ENCODE results near the gene ITPK1. TPM values are rescaled to one million over a fixed set of nuclear protein-coding genes. Genes with fewer than 3 reads are reported as not detected.

The ITPK1 gene
- polyA plus RNA-seq, 2 of the 4 experiments (the other 2 are of a cell fraction) = 46.2 to 47.0 TPM

- no peaks in the 10 kb centered on the region for H3K9me3 ChIP-seq
- H3K27ac ChIP-seq = no peak overlapping the region
- ATAC-seq (no peak), DNase-seq (ENCODE audit: low read depth in 1 of 2, low spot score in 1 of 2) (no peak), FAIRE-seq (no peak)
- H3K4me2 ChIP-seq = no peak overlapping the region
- 85% methylated on average over 10 of the region's 10 CpGs for WGBS (ENCODE audit: missing lambda C conversion rate)
- H3K4me1 ChIP-seq = peaks cover 10% of the 10 kb centered on the region; the same call in 2 of the 3 replicates
- POLR2A ChIA-PET = interaction anchor here (0.5 kb wide), 1 partner anchor 173 kb away, joined by 5 read pairs; no protein-coding TSS in a partner anchor
- CTCF ChIA-PET = interaction anchor here (0.7 to 1.8 kb wide), 3 partner anchors 18 to 95 kb away, joined by 3 to 5 read pairs (median 3); no protein-coding TSS in a partner anchor
- TF ChIP-seq JUNB (IDR thresholded peaks at IDR 0.05) (no peak), EHMT2 (IDR thresholded peaks at IDR 0.05; ENCODE audit: low read depth) (no peak), HOXB13 (CRISPR knock-in tag; IDR thresholded peaks at IDR 0.05; ENCODE audit: low read depth) (no peak), USF2 (IDR thresholded peaks at IDR 0.05) (no peak), CHD4 (IDR thresholded peaks at IDR 0.05; ENCODE audit: borderline replicate concordance) (no peak), CEBPB (IDR thresholded peaks at IDR 0.05) (no peak), ZC3H11A (IDR thresholded peaks at IDR 0.05) (no peak), NFE2L2 (conservative IDR thresholded peaks at IDR 0.05; ENCODE audit: low read length) (no peak), FOSB (CRISPR knock-in tag; IDR thresholded peaks at IDR 0.05) (no peak), POLR2AphosphoS2 (conservative IDR thresholded peaks at IDR 0.05; ENCODE audit: low read length) (no peak), POLR2A (IDR thresholded peaks at IDR 0.05; ENCODE audit: low read length) (no peak), CBX8 (IDR thresholded peaks at IDR 0.05) (no peak), CBX2 (IDR thresholded peaks at IDR 0.05; ENCODE audit: borderline replicate concordance, low read depth) (no peak), SREBF2 (IDR thresholded peaks at IDR 0.05) (no peak), TP53 (CRISPR knock-in tag; IDR thresholded peaks at IDR 0.05) (no peak), RFX5 (IDR thresholded peaks at IDR 0.05) (no peak)
- H3K4me3 ChIP-seq = no peak overlapping the region
Measured at GRCh38 chr14:93017898-93018297, 97.8 kb downstream of the ITPK1 start.

- Histone ChIP-seq H3K4me2 (no peak overlapping the region), H3K4me3 (no peak overlapping the region), H3K9me3 (no peaks in the 10 kb centered on the region), H3K4me1 (peaks cover 10% of the 10 kb centered on the region; the same call in 2 of the 3 replicates), H3K27ac (no peak overlapping the region)
- CTCF ChIA-PET = interaction anchor here (1.4 kb wide), 1 partner anchor 96 kb away, joined by 3 read pairs; no protein-coding TSS in a partner anchor
- over 99% methylated on average over 14 of the region's 17 CpGs for WGBS (ENCODE audit: missing lambda C conversion rate)
- no peak for DNase-seq (ENCODE audit: low read depth in 1 of 2, low spot score in 1 of 2)
- POLR2A ChIA-PET = no interaction called here
- TF ChIP-seq CBX8 (IDR thresholded peaks at IDR 0.05) (no peak), HDAC2 (IDR thresholded peaks at IDR 0.05) (no peak), PBX3 (IDR thresholded peaks at IDR 0.05) (no peak), ATOH8 (CRISPR knock-in tag; IDR thresholded peaks at IDR 0.05; ENCODE audit: low read depth) (no peak), HEYL (CRISPR knock-in tag; IDR thresholded peaks at IDR 0.05) (no peak), BHLHE40 (IDR thresholded peaks at IDR 0.05; ENCODE audit: low read depth, low read length) (no peak)
- ATAC-seq = no peak
- FAIRE-seq = no peak
Measured at GRCh38 chr14:93017301-93017797, 98.4 kb downstream of the ITPK1 start.

GRCh38 chr14:93016275-93016845, 99.4 kb downstream of the ITPK1 start:
- Histone ChIP-seq H3K4me2 (no peak overlapping the region), H3K4me3 (no peak overlapping the region), H3K27ac (no peak overlapping the region), H3K9me3 (no peaks in the 10 kb centered on the region), H3K4me1 (peaks cover 10% of the 10 kb centered on the region; the same call in 2 of the 3 replicates)
- DNase-seq (ENCODE audit: low read depth in 1 of 2, low spot score in 1 of 2) (no peak), ATAC-seq (no peak), FAIRE-seq (no peak)
- POLR2A ChIA-PET = no interaction called here
- WGBS (ENCODE audit: missing lambda C conversion rate) = 94% methylated on average over 18 of the region's 18 CpGs
- CTCF ChIA-PET = no interaction called here
- no peak for TF ChIP-seq E2F6 (IDR thresholded peaks at IDR 0.05; ENCODE audit: borderline replicate concordance, low read depth)
- no peak for TF ChIP-seq POLR2AphosphoS2 (conservative IDR thresholded peaks at IDR 0.05; ENCODE audit: low read length)
- no peak for TF ChIP-seq JUN (IDR thresholded peaks at IDR 0.05)
- TF ChIP-seq EHF (CRISPR knock-in tag; IDR thresholded peaks at IDR 0.05) = no peak
